Lung (tissue), 12 donors: ENCODE measurements around the gene HIPK2. TPM values are rescaled to one million over a fixed set of nuclear protein-coding genes. Genes with fewer than 3 reads are reported as not detected.

Source experiments
- ATAC-seq: fragments of 200-7000 bp; cut with Tn5 transposase; one replicate; pipeline ENCODE4 v1.9.1; 2020; ENCODE audit warnings: moderate number of reproducible peaks; ENCODE audit not compliant: insufficient read depth, low FRiP score
- DNase-seq, 3 donors: peaks; one replicate each; pipeline ENCODE4 v3.0.0-alpha.2; 2013 to 2017
- H3K27ac ChIP-seq, 2 donors: one replicate each; pipeline ENCODE4 v1.5.1; 2013; ENCODE audit warnings: mild to moderate bottlenecking in 2 of 2, moderate library complexity in 2 of 2, control low read depth in 1 of 2, inconsistent platforms in 1 of 2, low read depth in 1 of 2, low read length in 1 of 2
- H3K27me3 ChIP-seq, 3 donors: one replicate each; pipeline ENCODE4 v1.5.1; 2013; ENCODE audit warnings: low read length in 2 of 3; ENCODE audit not compliant: control insufficient read depth in 3 of 3, insufficient read depth in 3 of 3
- H3K36me3 ChIP-seq, 4 donors: one replicate each; pipeline ENCODE4 v1.5.1; 2013; ENCODE audit warnings: low read length in 4 of 4, mild to moderate bottlenecking in 1 of 4, moderate library complexity in 1 of 4; ENCODE audit not compliant: control insufficient read depth in 4 of 4, insufficient read depth in 4 of 4
- H3K4me1 ChIP-seq, 5 donors: one replicate each; pipeline ENCODE4 v1.5.1; 2013; ENCODE audit warnings: low read length in 5 of 5, mild to moderate bottlenecking in 2 of 5, moderate library complexity in 1 of 5; ENCODE audit not compliant: control insufficient read depth in 5 of 5, insufficient read depth in 5 of 5
- H3K4me3 ChIP-seq: one replicate; pipeline ENCODE4 v1.5.1; 2013; ENCODE audit warnings: mild to moderate bottlenecking, control low read depth, moderate library complexity
- H3K9ac ChIP-seq, 2 donors: one replicate each; pipeline ENCODE4 v1.5.1; 2013; ENCODE audit warnings: low read length in 2 of 2, control low read depth in 1 of 2; ENCODE audit not compliant: insufficient read depth in 1 of 2
- H3K9me3 ChIP-seq, 4 donors: one replicate each; pipeline ENCODE4 v1.5.1; 2013; ENCODE audit warnings: low read length in 3 of 4, mild to moderate bottlenecking in 1 of 4, moderate library complexity in 1 of 4; ENCODE audit not compliant: control insufficient read depth in 4 of 4, insufficient read depth in 3 of 4
- CTCF ChIP-seq: IDR thresholded peaks from 2 replicates; pipeline ENCODE4 v1.5.1; 2012; ENCODE audit warnings: mild to moderate bottlenecking; ENCODE audit errors: control extremely low read depth, extremely low read depth
- WGBS, 2 donors: extraction: QIAGEN DNeasy Blood & Tissue Kit; methylation state at CpG; one replicate each; pipeline ENCODE4 v1.1.7; 2013; 5-methylcytosine and 5-hydroxymethylcytosine counted together
- polyA plus RNA-seq, 2 donors: library from polyadenylated mRNA; stranded (reverse); fragments of 200-250 nt; gene quantifications; one replicate each; pipeline ENCODE4 v1.2.1, GENCODE V29; 2013
- total RNA-seq, 2 donors: library from RNA; depleted of rRNA in 1 of 2; stranded (reverse); fragments of >200 nt in 1 of 2; gene quantifications; one replicate each; pipeline ENCODE4 v1.2.1, GENCODE V29; 2014 to 2021
- donor health status: control.
- donor health status: control.
- donor health status: Bipolar disorder and iron deficiency.
- donor health status: healthy.
- donor health status: DM: yes; HTN: yes; CAD: no.

The HIPK2 gene
- total and polyA plus RNA-seq, 4 donors: 8.7 to 65.1 (median 18.3) TPM

- WGBS, 2 donors: 94 to 99% methylated on average over 3 of the region's 3 CpGs
- no peak for ATAC-seq
- Histone ChIP-seq H3K9me3 (no peaks in the 10 kb centered on the region), H3K4me1 (peaks cover 0 to 14% (median 4%) of the 10 kb centered on the region in 5 donors), H3K9ac (no peak overlapping the region), H3K4me3 (no peak overlapping the region), H3K27ac (no peak overlapping the region), H3K27me3 (no peaks in the 10 kb centered on the region), H3K36me3 (peaks cover under 1 to 27% (median 9%) of the 10 kb centered on the region in 4 donors)
- no peak for DNase-seq
- TF ChIP-seq CTCF: no peak
Measured at GRCh38 chr7:139710036-139710435, 67.8 kb downstream of the HIPK2 start.

GRCh38 chr7:139709485-139709884 lies 68.3 kb downstream of the HIPK2 start:
- H3K9ac ChIP-seq: no peak overlapping the region
- 85 to 86% methylated on average over 2 of the region's 2 CpGs for WGBS, 2 donors
- H3K4me3 ChIP-seq: no peak overlapping the region
- peaks cover 0 to 12% (median 8%) of the 10 kb centered on the region in 5 donors for H3K4me1 ChIP-seq
- ATAC-seq (no peak), DNase-seq (no peak)
- TF ChIP-seq CTCF: no peak
- H3K27me3 ChIP-seq: no peaks in the 10 kb centered on the region
- H3K9me3 ChIP-seq: no peaks in the 10 kb centered on the region
- H3K27ac ChIP-seq: no peak overlapping the region
- H3K36me3 ChIP-seq: peaks cover 3 to 28% (median 8%) of the 10 kb centered on the region in 4 donors

GRCh38 chr7:139708541-139708940 lies 69.3 kb downstream of the HIPK2 start:
- no peaks in the 10 kb centered on the region for H3K27me3 ChIP-seq
- H3K27ac ChIP-seq: no peak overlapping the region
- DNase-seq (no peak), ATAC-seq (no peak)
- 92 to 93% methylated on average over 6 of the region's 6 CpGs for WGBS, 2 donors
- no peak overlapping the region for H3K9ac ChIP-seq
- peaks cover 3 to 16% (median 10%) of the 10 kb centered on the region in 5 donors for H3K4me1 ChIP-seq
- no peak for TF ChIP-seq CTCF
- H3K9me3 ChIP-seq: no peaks in the 10 kb centered on the region
- peaks cover 3 to 21% (median 6%) of the 10 kb centered on the region in 4 donors for H3K36me3 ChIP-seq
- no peak overlapping the region for H3K4me3 ChIP-seq

GRCh38 chr7:139706837-139707236 lies 71.0 kb downstream of the HIPK2 start:
- DNase-seq: no peak
- peaks cover 5 to 25% (median 20%) of the 10 kb centered on the region in 5 donors for H3K4me1 ChIP-seq
- no peaks in the 10 kb centered on the region for H3K9me3 ChIP-seq
- 85 to 86% methylated on average over 9 of the region's 9 CpGs for WGBS, 2 donors
- no peak for TF ChIP-seq CTCF
- no peak for ATAC-seq
- H3K4me3 ChIP-seq: no peak overlapping the region
- no peak overlapping the region for H3K9ac ChIP-seq
- no peak overlapping the region for H3K27ac ChIP-seq
- H3K27me3 ChIP-seq: no peaks in the 10 kb centered on the region
- H3K36me3 ChIP-seq: peaks cover 3 to 21% (median 6%) of the 10 kb centered on the region in 4 donors
